ENCODE results near the gene NACA2.

The NACA2 gene

DNA sequence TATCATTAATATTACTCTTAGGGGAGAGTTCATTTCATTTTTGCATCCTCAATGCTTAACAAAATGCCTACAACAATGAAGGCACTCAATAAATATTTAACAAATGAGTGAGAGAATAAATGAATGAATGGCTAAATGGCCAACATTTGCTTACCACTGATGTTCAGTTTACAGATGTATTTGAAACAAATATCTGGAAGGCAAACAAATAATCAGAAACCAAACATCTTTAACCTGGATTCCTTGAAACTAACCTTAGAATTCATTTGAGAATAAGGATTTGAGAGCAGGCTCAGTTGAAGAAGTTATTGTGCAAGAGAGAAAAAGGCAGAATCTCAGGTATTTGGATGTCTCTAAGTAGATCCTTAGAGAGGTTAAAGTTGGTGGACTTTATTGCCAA is 8.4 kb downstream of the NACA2 start:
- H3K27ac ChIP-seq, result no peak overlapping the region
- TF ChIP-seq, protein P1, sequence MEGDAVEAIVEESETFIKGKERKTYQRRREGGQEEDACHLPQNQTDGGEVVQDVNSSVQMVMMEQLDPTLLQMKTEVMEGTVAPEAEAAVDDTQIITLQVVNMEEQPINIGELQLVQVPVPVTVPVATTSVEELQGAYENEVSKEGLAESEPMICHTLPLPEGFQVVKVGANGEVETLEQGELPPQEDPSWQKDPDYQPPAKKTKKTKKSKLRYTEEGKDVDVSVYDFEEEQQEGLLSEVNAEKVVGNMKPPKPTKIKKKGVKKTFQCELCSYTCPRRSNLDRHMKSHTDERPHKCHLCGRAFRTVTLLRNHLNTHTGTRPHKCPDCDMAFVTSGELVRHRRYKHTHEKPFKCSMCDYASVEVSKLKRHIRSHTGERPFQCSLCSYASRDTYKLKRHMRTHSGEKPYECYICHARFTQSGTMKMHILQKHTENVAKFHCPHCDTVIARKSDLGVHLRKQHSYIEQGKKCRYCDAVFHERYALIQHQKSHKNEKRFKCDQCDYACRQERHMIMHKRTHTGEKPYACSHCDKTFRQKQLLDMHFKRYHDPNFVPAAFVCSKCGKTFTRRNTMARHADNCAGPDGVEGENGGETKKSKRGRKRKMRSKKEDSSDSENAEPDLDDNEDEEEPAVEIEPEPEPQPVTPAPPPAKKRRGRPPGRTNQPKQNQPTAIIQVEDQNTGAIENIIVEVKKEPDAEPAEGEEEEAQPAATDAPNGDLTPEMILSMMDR (conservative IDR thresholded peaks at IDR 0.05; ENCODE audit: low read depth), result no peak
- ChIA-PET CTCF (interaction anchor here (1.3 to 2.1 kb wide), 2 partner anchors 167 to 170 kb away, joined by 5 to 9 read pairs; no protein-coding TSS in a partner anchor), POLR2A (ENCODE audit: low non-redundant PET) (no interaction called here)
- no peak for DNase-seq (ENCODE audit: low spot score)

DNA sequence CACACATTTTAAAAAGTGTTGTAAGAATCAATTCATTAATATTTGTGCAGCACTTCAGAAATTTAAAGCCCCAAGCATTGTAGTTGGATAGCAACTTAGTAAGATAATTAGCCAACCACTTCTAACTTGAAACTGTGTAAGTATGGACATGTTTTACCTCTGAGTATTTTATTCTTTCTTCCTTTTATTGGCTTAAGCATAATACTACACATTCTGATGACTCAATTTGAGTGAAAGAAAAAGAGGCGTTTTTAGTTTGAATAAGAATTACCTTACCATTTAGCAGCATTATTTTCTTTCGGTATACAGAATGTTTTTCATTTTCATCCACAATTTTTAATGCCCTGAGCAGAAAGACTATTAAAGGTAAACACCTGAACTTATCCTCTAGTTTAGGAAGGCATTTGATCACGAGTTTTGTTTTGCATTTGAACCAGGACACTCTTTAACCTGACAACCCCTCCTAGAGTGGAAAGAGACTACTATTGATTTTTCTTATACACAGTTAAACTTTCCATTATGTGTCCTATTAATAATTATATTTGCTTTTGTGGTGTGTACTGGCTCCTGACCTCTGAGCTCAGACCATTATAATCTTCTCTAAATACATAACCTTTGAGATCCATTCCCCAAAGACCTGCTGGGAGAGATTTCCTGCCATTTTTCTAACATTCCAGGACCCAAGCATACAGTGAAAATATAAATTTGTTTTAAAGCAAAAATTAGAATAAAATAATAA is 9.2 kb downstream of the NACA2 start:
- CTCF ChIA-PET, result no interaction called here
- no peak overlapping the region for H3K27ac ChIP-seq

DNA sequence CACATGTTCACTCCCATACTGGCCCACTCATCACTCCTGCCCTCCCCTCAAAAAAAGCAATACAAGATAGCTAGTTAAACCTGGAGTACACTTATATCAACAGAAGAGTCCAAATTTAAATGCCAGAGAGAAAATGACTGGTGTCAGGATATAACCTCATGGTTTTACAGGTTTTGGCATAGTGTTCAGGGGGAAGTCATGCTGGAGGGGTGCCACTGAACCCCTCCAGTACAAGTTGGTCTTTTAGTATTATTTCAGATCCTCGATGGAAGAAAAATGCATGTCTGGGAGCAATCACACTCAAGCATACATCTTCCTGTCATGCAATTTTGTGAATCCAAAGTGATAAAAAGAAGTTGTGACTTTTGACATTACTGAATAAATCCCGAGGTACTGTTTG is 10.5 kb downstream of the NACA2 start:
- no peak overlapping the region for H3K27ac ChIP-seq
- TF ChIP-seq, protein P1 (conservative IDR thresholded peaks at IDR 0.05; ENCODE audit: low read depth), result no peak
- DNase-seq (ENCODE audit: low spot score), result no peak
- CTCF ChIA-PET, result no interaction called here
- POLR2A ChIA-PET (ENCODE audit: low non-redundant PET), result no interaction called here

More for the DNA sequence above, 9.2 kb downstream of the NACA2 start:
- DNase-seq (ENCODE audit: low spot score), result no peak
- TF ChIP-seq, protein P1 (conservative IDR thresholded peaks at IDR 0.05; ENCODE audit: low read depth), result no peak
- POLR2A ChIA-PET (ENCODE audit: low non-redundant PET), result no interaction called here

DNA sequence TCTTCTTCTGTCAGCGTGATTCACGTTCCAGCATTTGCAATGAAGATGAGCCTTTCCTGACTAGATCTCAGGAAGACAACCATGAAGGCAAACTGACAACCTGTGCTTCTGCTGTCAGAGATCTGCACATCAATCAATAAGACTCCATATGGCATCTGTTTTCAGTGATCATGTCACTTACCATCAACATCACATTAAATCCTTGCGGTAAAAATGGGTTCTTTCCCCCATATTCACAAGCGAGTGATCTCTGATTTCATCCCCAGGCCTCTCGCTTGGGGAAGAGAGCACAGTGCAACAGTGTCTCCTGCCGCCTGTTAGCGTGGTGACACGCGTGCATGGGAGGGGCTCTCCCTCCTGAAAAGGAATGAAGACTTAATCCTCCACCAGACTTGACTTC is 11.1 kb downstream of the NACA2 start:
- DNase-seq (ENCODE audit: low spot score), result no peak
- TF ChIP-seq, protein P1 (conservative IDR thresholded peaks at IDR 0.05; ENCODE audit: low read depth), result no peak
- CTCF ChIA-PET, result no interaction called here
- POLR2A ChIA-PET (ENCODE audit: low non-redundant PET), result no interaction called here
- H3K27ac ChIP-seq, result no peak overlapping the region

DNA sequence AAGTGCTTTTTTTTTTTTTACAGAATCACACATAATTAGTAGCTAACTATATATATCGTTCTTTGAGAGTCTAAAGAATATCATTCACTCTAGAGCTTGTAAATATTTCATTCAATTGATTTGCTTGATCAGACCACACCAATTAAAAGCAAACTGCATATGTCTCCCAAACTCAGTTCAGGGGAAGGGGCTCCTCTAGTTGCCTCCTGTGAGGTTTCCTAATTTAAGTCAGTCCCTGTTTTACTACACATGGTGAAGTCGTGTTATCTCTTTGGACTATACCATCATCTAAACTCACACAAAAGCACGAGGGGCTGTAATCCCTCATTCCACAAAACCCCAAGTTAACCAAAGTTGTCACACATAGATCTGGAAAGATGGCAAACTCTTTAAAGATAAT is 11.7 kb downstream of the NACA2 start:
- no peak overlapping the region for H3K27ac ChIP-seq
- POLR2A ChIA-PET (ENCODE audit: low non-redundant PET), result no interaction called here
- DNase-seq (ENCODE audit: low spot score), result no peak
- TF ChIP-seq, protein P1 (conservative IDR thresholded peaks at IDR 0.05; ENCODE audit: low read depth), result no peak
- CTCF ChIA-PET, result interaction anchor here (0.8 kb wide), 1 partner anchor 167 kb away, joined by 3 read pairs; no protein-coding TSS in a partner anchor

DNA sequence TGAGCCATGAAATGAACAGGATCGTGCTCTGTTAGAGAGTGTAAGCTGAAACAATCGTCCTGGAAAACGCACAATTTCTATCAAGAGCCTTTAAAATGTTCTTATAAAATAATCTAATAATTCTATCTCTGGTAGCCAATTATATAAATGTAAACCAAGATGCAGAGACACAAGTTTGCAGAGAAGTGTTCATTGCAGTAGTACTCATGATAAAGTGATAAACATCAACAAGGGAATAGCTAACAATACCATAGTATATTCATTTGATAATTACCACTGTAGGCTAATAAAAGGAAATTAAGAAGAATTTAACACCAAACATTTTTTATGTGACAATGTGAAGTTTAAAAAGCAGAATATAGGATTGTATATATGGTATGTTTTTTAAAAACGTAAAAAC is 12.4 kb downstream of the NACA2 start:
- H3K27ac ChIP-seq, result no peak overlapping the region
- ChIA-PET POLR2A (ENCODE audit: low non-redundant PET) (no interaction called here), CTCF (interaction anchor here (0.8 kb wide), 1 partner anchor 166 kb away, joined by 3 read pairs; no protein-coding TSS in a partner anchor)
- no peak for DNase-seq (ENCODE audit: low spot score)
- TF ChIP-seq, protein P1 (conservative IDR thresholded peaks at IDR 0.05; ENCODE audit: low read depth), result no peak

All from RWPE1 (cell line).